Measurements from ENCODE around the gene KLHDC1. TPM values are rescaled to one million over a fixed set of nuclear protein-coding genes. Genes with fewer than 3 reads are reported as not detected.

The KLHDC1 gene
- polyA plus RNA-seq, 1 donor (not counting 4 experiments of a cell fraction or from before 2014, with no cell fraction given) = 0.50 TPM

DNA sequence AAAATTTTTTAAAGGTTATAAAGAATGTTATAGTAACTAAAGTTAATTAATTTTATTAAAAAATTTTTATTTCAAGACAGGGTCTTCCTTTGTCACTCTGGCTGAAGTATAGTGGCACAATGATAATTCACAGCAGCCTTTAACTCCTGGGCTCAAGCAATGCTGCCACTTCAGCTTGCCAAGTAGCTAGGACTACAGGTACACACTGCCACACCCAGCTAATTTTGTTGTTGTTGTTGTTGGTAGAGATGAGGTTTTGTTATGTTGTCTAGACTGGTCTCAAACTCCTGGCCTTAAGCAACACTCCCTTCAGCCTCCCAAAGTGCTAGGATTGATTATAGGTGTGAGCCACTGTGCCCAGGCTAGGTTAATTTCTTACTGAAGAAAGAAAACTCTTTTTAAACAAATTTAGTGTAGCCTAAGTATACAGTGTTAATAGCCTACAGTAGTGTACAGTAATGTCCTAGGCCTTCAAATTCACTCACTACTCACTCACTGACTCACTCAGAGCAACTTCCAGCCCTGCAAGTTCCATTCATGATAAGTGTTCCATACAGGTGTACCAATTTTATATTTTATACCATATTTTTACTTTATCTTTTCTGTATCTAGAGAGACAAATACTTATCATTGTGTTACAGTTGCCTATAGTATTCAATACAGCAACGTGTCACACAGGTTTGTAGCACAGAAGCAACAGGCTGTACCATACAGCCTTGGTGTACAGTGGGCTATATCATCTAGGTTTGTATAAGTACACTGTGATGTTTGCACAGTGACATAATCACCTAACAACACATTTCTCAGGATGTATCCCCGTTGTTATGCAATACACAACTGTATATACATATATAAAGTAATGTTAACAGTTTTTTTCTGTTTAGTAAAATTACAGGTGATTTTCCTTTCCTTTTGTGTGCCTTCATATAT lies 33.1 kb upstream of the KLHDC1 start:
- H2AFZ ChIP-seq (ENCODE audit: control insufficient read depth, low read length) = no peak overlapping the region
- dilution Hi-C loops (cut with MboI; ENCODE audit: extremely low pct_ligation_motif_present, low sequenced_read_pairs) = no loop called here
- no peak overlapping the region for H3K9ac ChIP-seq (ENCODE audit: control insufficient read depth, extremely low read depth, insufficient read depth, low read length)
- H3K27me3 ChIP-seq (ENCODE audit: control insufficient read depth, extremely low read depth, insufficient read depth, low read length) = no peaks in the 10 kb centered on the region
- no peak for TF ChIP-seq EZH2 (IDR thresholded peaks at IDR 0.05; ENCODE audit: low read length)
- TF ChIP-seq, protein P1, sequence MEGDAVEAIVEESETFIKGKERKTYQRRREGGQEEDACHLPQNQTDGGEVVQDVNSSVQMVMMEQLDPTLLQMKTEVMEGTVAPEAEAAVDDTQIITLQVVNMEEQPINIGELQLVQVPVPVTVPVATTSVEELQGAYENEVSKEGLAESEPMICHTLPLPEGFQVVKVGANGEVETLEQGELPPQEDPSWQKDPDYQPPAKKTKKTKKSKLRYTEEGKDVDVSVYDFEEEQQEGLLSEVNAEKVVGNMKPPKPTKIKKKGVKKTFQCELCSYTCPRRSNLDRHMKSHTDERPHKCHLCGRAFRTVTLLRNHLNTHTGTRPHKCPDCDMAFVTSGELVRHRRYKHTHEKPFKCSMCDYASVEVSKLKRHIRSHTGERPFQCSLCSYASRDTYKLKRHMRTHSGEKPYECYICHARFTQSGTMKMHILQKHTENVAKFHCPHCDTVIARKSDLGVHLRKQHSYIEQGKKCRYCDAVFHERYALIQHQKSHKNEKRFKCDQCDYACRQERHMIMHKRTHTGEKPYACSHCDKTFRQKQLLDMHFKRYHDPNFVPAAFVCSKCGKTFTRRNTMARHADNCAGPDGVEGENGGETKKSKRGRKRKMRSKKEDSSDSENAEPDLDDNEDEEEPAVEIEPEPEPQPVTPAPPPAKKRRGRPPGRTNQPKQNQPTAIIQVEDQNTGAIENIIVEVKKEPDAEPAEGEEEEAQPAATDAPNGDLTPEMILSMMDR (optimal IDR thresholded peaks at IDR 0.05 in 1 of 3, IDR thresholded peaks at IDR 0.05 in 1 of 3, conservative IDR thresholded peaks at IDR 0.05 in 1 of 3; ENCODE audit: extremely low read depth in 1 of 3, insufficient read depth in 2 of 3, low read length in 3 of 3) = no peak
- H4K20me1 ChIP-seq (ENCODE audit: control insufficient read depth, extremely low read depth, insufficient read depth, low read length) = no peaks in the 10 kb centered on the region
- no peaks in the 10 kb centered on the region for H3K9me1 ChIP-seq (ENCODE audit: control insufficient read depth, extremely low read depth, insufficient read depth, low read length)
- H3K9me3 ChIP-seq (ENCODE audit: control insufficient read depth, low read depth, low read length) = no peaks in the 10 kb centered on the region
- peak overlapping the region; percentile 44 for H3K27ac ChIP-seq (ENCODE audit: control insufficient read depth, insufficient read depth, low read length)
- no peak overlapping the region for H3K4me2 ChIP-seq (ENCODE audit: control insufficient read depth, extremely low read depth, insufficient read depth, low read depth, low read length)
- H3K4me3 ChIP-seq (ENCODE audit: control insufficient read depth in 2 of 3, extremely low read depth in 1 of 3, insufficient read depth in 2 of 3, low read depth in 1 of 3, low read length in 3 of 3) = no peak overlapping the region
- DNase-seq (ENCODE audit: low read depth, low spot score) = no peak
- H3K4me1 ChIP-seq (ENCODE audit: control insufficient read depth, extremely low read depth, insufficient read depth, low read length) = peaks cover 2% of the 10 kb centered on the region
- H3K36me3 ChIP-seq (ENCODE audit: control insufficient read depth in 2 of 2, extremely low read depth in 1 of 2, insufficient read depth in 2 of 2, low read length in 2 of 2) = no peaks in the 10 kb centered on the region
- FAIRE-seq = no peak
- H3K79me2 ChIP-seq (ENCODE audit: control insufficient read depth, insufficient read depth, low read length) = no peaks in the 10 kb centered on the region

GRCh38 chr14:49670475-49670874 lies 22.4 kb upstream of the KLHDC1 start:
- no peak overlapping the region for H2AFZ ChIP-seq (ENCODE audit: control insufficient read depth, low read length)
- H3K4me3 ChIP-seq (ENCODE audit: control insufficient read depth in 2 of 3, extremely low read depth in 1 of 3, insufficient read depth in 2 of 3, low read depth in 1 of 3, low read length in 3 of 3) = no peak overlapping the region
- no peak overlapping the region for H3K27ac ChIP-seq (ENCODE audit: control insufficient read depth, insufficient read depth, low read length)
- FAIRE-seq (no peak), DNase-seq (ENCODE audit: low read depth, low spot score) (no peak)
- H4K20me1 ChIP-seq (ENCODE audit: control insufficient read depth, extremely low read depth, insufficient read depth, low read length) = no peaks in the 10 kb centered on the region
- no peaks in the 10 kb centered on the region for H3K36me3 ChIP-seq (ENCODE audit: control insufficient read depth in 2 of 2, extremely low read depth in 1 of 2, insufficient read depth in 2 of 2, low read length in 2 of 2)
- H3K4me1 ChIP-seq (ENCODE audit: control insufficient read depth, extremely low read depth, insufficient read depth, low read length) = no peaks in the 10 kb centered on the region
- no peaks in the 10 kb centered on the region for H3K9me3 ChIP-seq (ENCODE audit: control insufficient read depth, low read depth, low read length)
- no peaks in the 10 kb centered on the region for H3K9me1 ChIP-seq (ENCODE audit: control insufficient read depth, extremely low read depth, insufficient read depth, low read length)
- H3K79me2 ChIP-seq (ENCODE audit: control insufficient read depth, insufficient read depth, low read length) = no peaks in the 10 kb centered on the region
- TF ChIP-seq EZH2 (IDR thresholded peaks at IDR 0.05; ENCODE audit: low read length) = no peak
- TF ChIP-seq, protein P1 (optimal IDR thresholded peaks at IDR 0.05 in 1 of 3, IDR thresholded peaks at IDR 0.05 in 1 of 3, conservative IDR thresholded peaks at IDR 0.05 in 1 of 3; ENCODE audit: extremely low read depth in 1 of 3, insufficient read depth in 2 of 3, low read length in 3 of 3) = no peak
- H3K9ac ChIP-seq (ENCODE audit: control insufficient read depth, extremely low read depth, insufficient read depth, low read length) = no peak overlapping the region
- dilution Hi-C loops (cut with MboI; ENCODE audit: extremely low pct_ligation_motif_present, low sequenced_read_pairs) = no loop called here
- H3K4me2 ChIP-seq (ENCODE audit: control insufficient read depth, extremely low read depth, insufficient read depth, low read depth, low read length) = no peak overlapping the region
- no peaks in the 10 kb centered on the region for H3K27me3 ChIP-seq (ENCODE audit: control insufficient read depth, extremely low read depth, insufficient read depth, low read length)

All from keratinocyte (primary cell).